ENCODE results near the gene ATL3.

DNA sequence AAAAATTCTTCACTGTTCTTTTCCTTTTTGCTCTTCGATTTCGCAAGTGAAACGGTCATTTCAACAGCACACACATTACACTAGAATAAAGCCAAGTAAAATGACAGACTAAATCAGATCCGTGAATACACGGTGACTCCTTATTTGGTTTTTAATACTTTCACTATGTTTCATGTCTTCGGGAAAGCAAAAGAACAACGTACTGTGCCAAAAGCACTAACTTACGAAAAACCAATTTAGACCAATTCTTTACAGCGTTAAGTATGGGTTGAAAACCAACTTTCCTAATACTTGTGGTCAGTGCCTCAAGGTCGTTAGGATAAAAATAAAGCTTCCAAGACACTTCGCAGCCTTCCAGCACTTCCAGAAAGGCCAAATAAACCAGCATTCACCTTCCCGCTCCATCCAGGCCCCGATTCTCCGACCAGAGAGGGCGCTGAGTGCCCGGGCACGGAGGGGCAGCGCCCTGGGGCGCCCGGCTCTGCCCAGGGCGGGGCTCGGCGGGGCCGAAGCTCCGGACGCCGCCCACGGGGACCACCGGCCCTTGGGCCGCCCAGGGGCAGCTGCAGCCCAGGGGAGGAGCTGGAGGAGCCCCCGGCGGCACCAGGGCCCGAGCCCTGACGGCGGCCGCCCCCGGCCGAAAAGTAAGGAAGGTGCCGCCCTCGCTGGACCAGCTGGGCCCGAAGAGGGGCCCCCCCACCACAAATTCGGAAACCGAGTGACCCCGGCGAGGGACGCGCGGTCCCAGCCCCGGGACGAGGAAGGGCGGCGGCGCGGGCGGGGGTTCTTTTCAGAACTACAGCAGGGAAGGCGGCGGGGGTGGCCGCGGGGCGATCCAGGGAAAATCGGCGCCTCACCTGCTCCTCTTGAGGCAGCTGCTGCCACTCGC, 499 bp downstream of the ATL3 start:
- TF ChIP-seq, protein P1, sequence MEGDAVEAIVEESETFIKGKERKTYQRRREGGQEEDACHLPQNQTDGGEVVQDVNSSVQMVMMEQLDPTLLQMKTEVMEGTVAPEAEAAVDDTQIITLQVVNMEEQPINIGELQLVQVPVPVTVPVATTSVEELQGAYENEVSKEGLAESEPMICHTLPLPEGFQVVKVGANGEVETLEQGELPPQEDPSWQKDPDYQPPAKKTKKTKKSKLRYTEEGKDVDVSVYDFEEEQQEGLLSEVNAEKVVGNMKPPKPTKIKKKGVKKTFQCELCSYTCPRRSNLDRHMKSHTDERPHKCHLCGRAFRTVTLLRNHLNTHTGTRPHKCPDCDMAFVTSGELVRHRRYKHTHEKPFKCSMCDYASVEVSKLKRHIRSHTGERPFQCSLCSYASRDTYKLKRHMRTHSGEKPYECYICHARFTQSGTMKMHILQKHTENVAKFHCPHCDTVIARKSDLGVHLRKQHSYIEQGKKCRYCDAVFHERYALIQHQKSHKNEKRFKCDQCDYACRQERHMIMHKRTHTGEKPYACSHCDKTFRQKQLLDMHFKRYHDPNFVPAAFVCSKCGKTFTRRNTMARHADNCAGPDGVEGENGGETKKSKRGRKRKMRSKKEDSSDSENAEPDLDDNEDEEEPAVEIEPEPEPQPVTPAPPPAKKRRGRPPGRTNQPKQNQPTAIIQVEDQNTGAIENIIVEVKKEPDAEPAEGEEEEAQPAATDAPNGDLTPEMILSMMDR (IDR thresholded peaks at IDR 0.05): peak; percentile 22 to 56 (median 35)
- no peak for TF ChIP-seq POLR2A (IDR thresholded peaks at IDR 0.05)

Data from body of pancreas (tissue), 4 donors.